ENCODE results near the gene ALDH1B1.
A peak's percentile ranks its signal among the peaks of the same experiment; 100 is the strongest.
"Not testable (repeated sequence)": the region's sequence is repeated elsewhere in the genome, so short reads cannot be mapped to it uniquely, and the experiment has no call there.

The ALDH1B1 gene

GRCh38 chr9:38361473-38361850, 31.0 kb upstream of the ALDH1B1 start:
- no peak for DNase-seq (ENCODE audit: low spot score)

DNA sequence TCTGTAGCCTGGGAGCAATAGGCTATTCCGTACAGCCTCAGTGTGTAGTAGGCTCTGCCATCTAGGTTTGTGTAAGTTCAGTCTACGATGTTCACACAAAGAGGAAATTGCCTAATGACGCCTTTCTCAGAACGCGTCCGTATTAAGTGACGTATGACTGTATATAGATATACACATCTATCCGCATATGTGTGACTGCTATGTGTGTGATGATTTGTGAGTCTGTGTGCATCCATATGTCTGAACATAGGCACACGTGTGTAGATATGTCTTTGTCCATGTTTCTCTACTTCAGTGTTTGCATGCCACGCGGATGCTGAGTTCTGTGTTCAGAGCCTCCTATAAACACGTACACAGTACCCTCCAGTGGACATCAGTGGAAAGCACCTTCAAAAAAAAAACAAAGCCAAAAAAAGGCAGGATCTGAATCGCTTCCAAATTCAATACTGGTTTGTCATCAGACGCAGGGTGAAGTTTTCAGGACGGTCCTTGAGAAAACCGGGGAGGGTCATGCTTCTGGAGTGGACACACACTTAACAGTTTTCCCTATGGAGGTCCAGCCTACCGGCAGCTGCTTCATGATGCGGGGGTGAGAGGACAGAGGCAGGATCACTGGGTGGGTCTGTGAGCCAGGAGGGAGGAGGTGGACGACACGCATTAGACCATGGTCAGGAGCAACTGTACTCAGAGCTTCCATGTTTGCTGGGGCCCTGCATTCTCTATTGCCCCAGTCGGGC, 29.5 kb upstream of the ALDH1B1 start:
- peak; percentile 70 for DNase-seq (ENCODE audit: low spot score)

DNA sequence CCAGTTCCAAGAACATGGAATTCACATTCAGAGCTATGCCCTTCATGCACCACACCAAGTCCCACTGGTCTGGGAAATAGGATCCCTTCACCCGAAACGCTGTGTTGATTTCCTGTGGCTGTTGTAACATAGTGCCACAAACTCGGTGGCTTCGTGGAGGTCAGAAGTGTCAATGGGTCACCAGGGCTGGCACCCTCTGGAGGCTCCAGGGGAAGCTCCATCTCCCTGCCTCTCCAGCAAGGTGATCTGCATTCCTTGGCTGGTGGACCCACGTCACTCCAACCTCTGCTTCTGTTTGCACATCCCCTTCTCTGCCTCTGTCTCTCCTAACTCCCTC, 28.9 kb upstream of the ALDH1B1 start:
- no peak for DNase-seq (ENCODE audit: low spot score)

GRCh38 chr9:38367898-38368297, 24.6 kb upstream of the ALDH1B1 start:
- DNase-seq (ENCODE audit: low spot score), result no peak

DNA sequence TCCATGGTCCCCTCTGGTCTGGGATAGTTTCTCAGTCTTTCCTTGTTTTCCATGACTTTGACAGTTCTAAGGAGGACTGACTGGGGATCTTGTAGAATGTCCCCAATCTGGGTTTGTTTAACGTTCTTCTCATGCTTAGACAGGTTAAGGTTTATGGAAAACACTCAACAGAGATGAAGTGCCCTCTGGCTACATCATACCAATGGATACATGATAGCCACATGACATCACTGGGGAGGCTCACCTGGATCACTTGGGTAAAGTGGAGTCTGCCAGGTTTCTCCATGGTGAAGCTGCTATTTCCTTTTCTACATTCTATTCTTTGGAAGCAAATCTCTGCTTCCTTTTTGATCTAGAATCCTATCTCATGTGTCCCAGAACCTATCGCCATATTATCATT, 23.8 kb upstream of the ALDH1B1 start:
- DNase-seq (ENCODE audit: low spot score), result no peak

DNA sequence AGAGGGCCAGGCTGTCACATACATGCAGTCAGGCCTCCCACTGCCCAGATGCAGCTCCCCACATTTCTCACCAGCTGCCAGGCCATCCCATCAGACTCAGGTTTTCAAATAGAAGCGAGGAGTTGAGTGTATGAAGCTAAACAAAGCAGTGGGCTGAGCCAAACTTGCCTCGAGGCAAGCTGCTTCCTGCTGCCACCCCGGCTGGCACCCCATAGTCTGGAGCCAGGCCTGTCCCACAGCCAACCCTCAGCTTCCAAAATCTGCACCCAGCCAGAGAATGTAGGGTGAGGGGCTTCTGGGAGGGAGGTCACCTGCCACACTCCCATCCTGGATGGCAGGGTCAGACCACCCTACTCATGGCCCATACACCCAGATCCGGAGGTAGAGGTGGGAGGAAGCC, 22.3 kb upstream of the ALDH1B1 start:
- DNase-seq (ENCODE audit: low spot score), result no peak

- peak; percentile 76 for DNase-seq (ENCODE audit: low spot score)
These were observed 21.0 kb upstream of the ALDH1B1 start for GRCh38 chr9:38371495-38371894.

GRCh38 chr9:38372762-38373619, 19.5 kb upstream of the ALDH1B1 start:
- DNase-seq (ENCODE audit: low spot score), result no peak

DNA sequence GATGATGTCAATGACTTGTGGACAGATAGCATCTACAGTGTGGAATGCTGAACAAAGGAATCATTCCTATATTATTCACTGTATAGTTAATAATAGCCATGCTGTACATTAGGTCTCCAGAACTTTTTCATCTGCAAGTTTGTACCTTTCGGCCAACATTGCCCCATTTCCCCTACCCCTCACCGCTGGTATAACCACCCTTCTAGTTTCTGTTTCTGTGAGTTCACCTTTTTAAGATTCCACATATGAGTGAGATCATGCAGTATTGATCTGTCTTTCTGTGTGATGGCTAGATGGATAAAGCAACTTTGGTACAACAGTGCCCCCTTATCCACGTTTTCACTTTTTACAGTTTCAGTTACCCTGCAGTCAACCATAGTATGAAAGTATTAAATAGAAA, 18.8 kb upstream of the ALDH1B1 start:
- no peak for DNase-seq (ENCODE audit: low spot score)

DNA sequence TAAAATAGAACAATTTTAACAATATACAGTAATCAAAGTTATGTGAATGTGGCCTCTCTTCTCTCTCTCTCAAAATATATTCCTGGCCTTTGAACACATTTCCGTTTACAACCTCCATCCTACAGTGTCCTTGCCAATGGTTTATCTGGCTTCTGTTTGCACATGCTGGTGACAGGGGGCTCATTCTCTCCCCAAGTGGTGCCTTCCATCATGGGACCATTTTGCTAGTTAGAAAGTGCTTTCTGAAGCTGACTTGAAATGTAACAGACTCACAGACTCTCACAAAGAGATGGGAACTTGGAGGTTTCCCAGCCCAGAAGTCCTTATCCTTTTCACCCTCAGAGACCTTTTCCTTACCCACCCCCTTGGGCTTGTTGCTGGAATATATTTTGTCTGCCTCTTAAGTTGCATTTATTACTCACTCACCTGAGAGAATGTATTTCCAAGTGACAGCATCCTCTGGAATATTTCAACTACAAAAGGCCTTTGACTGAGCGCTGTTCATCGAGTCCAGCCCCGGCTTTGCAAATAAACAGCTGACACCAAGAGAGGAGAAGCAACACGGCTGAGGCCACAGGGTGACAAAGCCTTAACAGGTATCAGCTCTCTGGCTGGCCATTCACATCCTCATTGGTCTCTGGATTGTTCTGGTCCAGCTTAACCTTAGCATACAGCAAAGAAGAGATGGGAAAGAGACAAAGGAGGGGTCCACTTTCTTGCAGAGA, 17.5 kb upstream of the ALDH1B1 start:
- DNase-seq (ENCODE audit: low spot score), result no peak

DNA sequence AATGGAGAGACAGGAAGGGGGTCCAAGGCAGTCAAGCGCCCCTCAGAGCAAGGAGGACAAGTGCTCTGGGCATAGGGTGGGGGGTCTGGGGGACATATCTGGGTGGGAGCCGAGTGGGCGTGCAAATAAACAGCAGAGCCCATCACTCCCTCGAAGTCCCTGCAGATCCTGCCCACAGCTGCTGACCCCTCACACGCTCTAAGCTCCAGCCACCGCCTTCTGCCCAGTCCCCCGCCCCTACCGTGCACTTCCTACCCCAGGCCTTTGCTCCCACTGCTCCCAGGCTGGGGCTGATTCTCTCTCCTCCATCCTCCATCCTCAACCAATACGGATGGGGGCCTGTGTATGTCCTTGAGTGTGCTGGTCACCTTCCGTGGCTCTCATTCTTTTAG, 16.9 kb upstream of the ALDH1B1 start:
- DNase-seq (ENCODE audit: low spot score), result no peak

DNA sequence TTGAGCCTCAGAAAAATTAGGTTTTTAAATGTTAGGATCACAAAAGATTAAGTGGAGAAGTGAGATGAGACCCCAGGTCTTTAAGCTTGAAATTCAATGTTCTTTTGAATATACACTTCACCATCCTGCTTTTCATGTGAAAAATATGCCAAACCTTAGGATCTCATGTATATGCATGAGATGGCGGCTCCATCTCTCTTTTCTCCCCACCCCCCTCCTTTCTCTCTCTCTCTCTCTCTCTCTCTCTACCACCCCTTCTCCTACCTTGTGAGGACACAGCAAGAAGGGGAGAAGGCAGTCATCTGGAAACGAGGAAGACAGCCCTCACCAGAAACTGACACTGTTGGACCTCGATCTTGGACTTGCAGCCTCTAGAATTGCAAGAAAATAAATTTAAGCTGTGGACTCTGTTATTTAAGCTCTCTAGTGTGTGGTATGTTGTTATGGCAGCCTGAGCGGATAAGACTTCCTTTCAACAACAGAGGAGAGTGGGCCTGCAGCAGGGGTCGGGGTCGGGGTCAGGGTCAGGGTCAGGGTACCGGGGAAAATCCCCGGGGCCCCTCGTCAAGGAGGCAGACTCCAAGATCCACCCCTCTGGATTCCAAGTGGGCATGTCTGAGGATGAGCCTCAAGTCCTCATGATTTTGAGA, 16.4 kb upstream of the ALDH1B1 start:
- DNase-seq (ENCODE audit: low spot score), result no peak

DNA sequence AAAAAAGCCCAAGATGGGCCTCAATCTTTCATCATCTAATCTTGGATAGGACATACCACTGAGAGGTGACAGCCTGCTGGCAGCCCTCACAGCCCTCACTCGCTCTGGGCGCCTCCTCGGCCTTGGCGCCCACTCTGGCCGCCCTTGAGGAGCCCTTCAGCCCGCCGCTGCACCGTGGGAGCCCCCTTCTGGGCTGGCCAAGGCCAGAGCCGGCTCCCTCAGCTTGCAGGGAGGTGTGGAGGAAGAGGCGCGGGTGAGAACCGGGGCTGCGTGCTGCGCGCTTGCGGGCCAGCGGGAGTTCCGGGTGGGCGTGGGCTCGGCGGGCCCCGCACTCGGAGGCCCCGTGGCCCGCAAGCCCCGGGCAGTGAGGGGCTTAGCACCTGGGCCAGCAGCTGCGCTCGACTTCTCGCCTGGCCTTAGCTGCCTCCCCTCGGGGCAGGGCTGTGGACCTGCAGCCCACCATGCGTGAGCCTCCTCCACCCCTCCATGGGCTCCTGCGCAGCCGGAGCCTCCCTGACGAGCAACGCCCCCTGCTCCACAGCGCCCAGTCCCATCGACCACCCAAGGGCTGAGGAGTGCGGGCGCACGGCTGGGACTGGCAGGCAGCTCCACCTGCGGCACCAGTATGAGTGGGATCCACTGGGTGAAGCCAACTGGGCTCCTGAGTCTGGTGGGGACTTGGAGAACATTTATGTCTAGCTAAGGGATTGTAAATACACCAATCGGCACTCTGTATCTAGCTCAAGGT, 15.0 kb upstream of the ALDH1B1 start:
- DNase-seq (ENCODE audit: low spot score), result not testable (repeated sequence)

DNA sequence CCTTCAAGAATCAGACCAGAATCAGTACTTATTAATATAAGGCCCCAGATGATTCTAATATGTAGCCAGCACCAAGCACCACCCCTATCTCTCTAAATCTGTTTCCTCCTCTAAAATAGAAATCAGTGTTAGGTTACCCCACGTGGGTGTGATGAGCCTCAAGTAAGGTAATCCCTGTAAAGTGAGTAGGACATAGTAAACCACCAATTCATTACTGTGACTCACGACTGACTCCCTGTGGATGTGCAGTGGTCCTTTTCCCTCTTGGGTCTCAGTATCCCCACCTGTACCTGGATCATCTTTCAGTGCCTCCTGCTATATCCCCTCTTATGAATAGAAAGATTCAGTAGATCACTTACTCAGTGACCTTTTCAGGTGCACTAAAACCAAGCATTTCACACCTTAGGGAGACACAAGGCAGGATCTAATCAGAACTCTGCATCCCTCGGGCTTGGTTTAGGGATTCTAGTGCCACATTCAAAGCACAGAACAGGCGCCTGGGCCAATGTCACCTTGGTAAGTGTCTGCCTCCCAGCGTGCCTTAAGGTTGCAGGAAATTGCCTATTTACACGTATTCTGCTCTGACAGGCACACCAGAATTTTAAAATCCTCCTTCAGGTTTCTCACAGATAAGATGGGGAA, 12.2 kb upstream of the ALDH1B1 start:
- no peak for DNase-seq (ENCODE audit: low spot score)

DNA sequence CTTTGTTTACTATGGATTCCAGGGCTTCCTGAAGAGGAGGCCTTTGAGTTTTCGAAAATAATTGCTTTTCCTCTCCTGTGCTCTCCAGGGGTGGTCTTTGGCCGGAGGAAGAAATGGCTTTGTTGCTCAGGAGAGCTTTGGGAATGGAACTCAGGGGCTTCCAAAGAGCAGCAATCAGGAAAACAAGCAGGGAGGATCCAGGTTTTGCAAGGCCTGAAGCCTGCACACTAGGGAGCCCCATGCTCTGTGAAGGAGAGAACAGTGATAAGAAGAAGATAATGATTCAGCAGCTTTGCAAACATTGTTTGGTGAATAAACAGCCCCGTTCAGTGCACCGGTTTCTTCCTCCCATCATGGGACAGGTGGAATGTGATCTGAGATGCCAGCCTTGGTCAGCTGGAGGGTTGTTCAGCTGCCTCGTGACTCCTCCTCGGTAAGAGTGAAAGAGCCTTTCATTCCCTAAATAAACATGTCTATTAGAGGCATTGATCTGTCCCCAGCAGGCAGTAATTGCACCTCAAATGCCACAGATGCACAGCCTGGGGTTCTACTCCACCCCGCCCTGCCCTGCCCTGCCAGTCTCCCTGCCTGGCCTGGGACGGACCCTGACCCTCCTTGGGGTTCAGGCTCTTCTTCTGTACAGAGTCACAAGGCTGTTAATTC, 11.5 kb upstream of the ALDH1B1 start:
- no peak for DNase-seq (ENCODE audit: low spot score)

- no peak for DNase-seq (ENCODE audit: low spot score)
These were observed 10.4 kb upstream of the ALDH1B1 start for GRCh38 chr9:38382141-38382540.

DNA sequence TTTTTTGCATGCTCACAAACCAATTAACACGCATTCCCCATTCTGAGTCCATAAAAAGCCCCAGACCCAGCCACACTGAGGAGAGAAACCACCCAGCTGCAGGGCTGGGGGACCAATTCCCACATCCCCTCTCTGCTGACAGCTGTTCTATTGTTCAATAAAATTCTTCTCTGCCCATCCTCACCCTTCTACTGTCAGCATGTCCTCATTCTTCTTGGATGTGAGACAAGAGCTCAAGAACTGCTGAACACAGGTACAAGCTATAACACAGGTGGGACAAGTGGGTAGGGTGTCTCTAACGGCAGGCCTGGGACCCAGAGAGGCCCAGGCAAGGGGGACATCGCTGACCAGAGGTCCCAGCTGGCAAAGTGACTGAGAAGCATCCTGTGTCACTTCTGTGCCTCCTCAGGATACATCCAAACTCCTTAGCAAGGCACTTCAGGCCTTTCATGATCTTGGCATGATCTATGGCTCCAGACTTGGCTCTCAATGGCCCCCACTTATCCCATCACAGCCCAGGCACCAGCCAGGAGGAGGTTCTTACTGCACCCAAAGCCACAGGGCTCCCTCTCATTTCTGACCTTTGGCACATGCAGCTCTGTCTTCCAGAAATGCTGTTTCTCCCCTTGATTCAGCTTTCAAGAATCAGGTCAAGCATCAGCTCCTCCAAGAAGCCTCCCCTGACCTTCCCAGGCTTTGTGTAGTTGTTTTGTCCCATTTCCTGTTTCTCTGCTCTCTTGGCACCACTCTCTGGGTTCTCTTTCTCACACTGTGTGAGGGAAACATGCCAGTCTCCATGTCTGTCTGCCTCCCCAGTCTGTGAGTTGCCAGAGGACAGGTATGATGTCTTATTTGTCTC, 7.3 kb upstream of the ALDH1B1 start:
- no peak for DNase-seq (ENCODE audit: low spot score)

DNA sequence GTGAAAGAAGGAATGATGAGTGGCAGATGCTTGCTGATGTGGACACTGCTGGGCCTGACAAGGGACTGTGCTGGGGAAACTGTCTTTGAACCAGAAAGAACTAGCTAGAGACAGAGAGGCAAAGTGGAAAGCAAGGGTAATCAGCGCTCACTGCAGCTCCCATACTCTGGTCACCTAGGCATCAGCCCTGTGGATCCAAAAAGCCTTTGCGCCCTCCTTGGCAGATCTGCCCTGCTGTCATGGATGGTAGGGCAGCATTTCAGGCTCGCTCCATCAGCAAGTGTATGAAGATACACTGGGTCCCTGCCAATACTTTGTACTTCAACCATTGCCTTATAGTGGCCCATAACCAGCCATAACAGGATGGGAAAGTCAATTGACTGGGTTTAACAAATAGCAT, 6.6 kb upstream of the ALDH1B1 start:
- DNase-seq (ENCODE audit: low spot score), result no peak

GRCh38 chr9:38386319-38386895, 6.1 kb upstream of the ALDH1B1 start:
- no peak for DNase-seq (ENCODE audit: low spot score)
